Activated CD8-positive, alpha-beta memory T cell treated with anti-CD3 and anti-CD28 coated beads for 48 hours (primary cell): ENCODE data around the gene DOCK2.
"Not testable (repeated sequence)": the region's sequence is repeated elsewhere in the genome, so short reads cannot be mapped to it uniquely, and the experiment has no call there.

ENCODE experiments used
- DNase-seq, 3 experiments: peaks; one replicate each; pipeline ENCODE4 v3.0.0-alpha.2; 2020; ENCODE audit warnings: low read depth in 2 of 3, low spot score in 2 of 3

Gene DOCK2

GRCh38 chr5:169934990-169935389 lies 297.9 kb downstream of the DOCK2 start:
- DNase-seq, result no peak

- DNase-seq, result no peak
Measured at GRCh38 chr5:169935762-169936161, 298.7 kb downstream of the DOCK2 start.

- DNase-seq, result no peak
Measured at GRCh38 chr5:169938439-169938838, 301.4 kb downstream of the DOCK2 start.

GRCh38 chr5:169939731-169940130 lies 302.7 kb downstream of the DOCK2 start:
- no peak for DNase-seq

- no peak for DNase-seq
Measured at GRCh38 chr5:169941542-169941941, 304.5 kb downstream of the DOCK2 start.

GRCh38 chr5:169942181-169942580 lies 305.1 kb downstream of the DOCK2 start:
- no peak for DNase-seq

GRCh38 chr5:169943026-169943425 lies 306.0 kb downstream of the DOCK2 start:
- no peak for DNase-seq

- DNase-seq, result no peak
Measured at GRCh38 chr5:169944115-169944514, 307.0 kb downstream of the DOCK2 start.

GRCh38 chr5:169944922-169945680 lies 308.0 kb downstream of the DOCK2 start:
- DNase-seq, result no peak

- DNase-seq, result no peak
Measured at GRCh38 chr5:169945831-169946261, 308.8 kb downstream of the DOCK2 start.

- no peak for DNase-seq
Measured at GRCh38 chr5:169946743-169947295, 309.7 kb downstream of the DOCK2 start.

GRCh38 chr5:169950333-169950732 lies 313.3 kb downstream of the DOCK2 start:
- no peak for DNase-seq

GRCh38 chr5:169953196-169953595 lies 316.1 kb downstream of the DOCK2 start:
- not testable (repeated sequence) for DNase-seq

- no peak for DNase-seq
Measured at GRCh38 chr5:169954786-169955185, 317.7 kb downstream of the DOCK2 start.

GRCh38 chr5:169956126-169956525 lies 319.1 kb downstream of the DOCK2 start:
- DNase-seq, result no peak

- DNase-seq, result no peak
Measured at GRCh38 chr5:169956756-169957155, 319.7 kb downstream of the DOCK2 start.

GRCh38 chr5:169958278-169958677 lies 321.2 kb downstream of the DOCK2 start:
- no peak for DNase-seq

GRCh38 chr5:169960659-169961058 lies 323.6 kb downstream of the DOCK2 start:
- no peak for DNase-seq

GRCh38 chr5:169964246-169964645 lies 327.2 kb downstream of the DOCK2 start:
- no peak for DNase-seq

GRCh38 chr5:169970339-169970738 lies 333.3 kb downstream of the DOCK2 start:
- no peak for DNase-seq

- DNase-seq, result no peak
Measured at GRCh38 chr5:169970911-169971765, 334.1 kb downstream of the DOCK2 start.

- no peak for DNase-seq
Measured at GRCh38 chr5:169971780-169972179, 334.7 kb downstream of the DOCK2 start.
